Measurements from ENCODE around the gene CDR2L.

The CDR2L gene

DNA sequence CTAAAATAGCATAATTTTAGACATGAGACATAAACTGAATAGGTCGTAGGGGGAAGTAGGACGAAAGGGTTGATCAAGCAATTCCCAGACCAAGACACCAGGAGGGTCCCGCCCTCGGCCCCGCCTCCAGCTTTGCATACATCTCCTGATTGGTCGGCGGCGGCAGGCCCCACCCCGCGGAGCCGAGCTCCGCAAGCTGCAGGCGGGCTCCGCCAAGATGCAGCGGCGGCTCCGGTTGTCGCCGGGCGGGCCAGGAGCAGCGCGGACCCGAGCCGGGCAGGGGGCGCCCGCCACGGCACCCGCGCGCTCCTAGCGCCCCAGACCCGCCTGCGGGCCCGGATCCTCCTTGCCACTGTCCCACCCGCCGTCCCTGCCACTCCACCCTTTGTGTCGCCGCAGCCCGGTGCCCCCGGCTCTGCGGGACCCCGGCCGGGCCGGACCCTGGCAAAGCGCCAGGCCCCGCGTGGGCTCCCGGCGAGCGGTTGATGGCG is at the start of gene CDR2L:
TSS of gene CDR2L (plus strand) at position 215 of the 491 bp plus-strand sequence. CDS start 412 bp downstream, outside the sequence.
- DNase-seq, result peak; percentile 85 to 96

DNA sequence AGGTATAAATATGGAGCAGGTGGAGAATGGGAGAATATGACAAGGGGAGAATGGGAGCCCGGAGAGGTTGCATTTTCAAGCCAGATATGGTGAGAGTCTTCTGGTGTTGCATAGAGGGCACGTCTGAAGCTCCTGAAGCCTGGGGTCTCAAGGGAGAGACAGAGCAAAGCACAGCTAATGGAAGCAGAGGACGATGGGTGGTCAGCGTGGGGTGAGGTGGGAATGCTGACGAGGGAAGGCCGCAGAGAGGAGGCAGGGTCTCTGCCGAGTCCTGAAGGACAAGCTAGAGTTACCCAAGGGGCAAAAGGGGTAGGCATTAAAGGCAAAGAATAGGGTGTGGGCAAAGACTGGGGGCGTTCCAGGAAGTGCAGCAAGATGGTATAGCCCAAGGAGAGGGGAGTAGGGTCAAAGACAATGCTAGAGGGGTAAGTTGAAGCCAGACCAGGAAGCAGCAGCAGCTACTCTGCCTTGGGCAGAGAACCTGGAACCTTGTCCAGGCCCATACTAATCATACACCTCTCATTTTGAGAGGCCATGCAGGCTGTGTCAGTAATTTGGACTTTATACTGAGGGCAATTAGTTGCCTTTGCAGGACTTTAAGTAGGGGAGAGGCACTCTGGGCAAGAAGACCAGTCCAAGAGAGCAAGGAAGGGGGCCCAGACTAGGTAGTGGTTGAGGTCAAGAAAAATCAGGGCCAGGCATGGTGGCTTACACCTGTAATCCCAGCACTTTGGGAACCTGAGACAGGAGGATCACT is 49.1 kb upstream of the CDR2L start:
- DNase-seq, result no peak

DNA sequence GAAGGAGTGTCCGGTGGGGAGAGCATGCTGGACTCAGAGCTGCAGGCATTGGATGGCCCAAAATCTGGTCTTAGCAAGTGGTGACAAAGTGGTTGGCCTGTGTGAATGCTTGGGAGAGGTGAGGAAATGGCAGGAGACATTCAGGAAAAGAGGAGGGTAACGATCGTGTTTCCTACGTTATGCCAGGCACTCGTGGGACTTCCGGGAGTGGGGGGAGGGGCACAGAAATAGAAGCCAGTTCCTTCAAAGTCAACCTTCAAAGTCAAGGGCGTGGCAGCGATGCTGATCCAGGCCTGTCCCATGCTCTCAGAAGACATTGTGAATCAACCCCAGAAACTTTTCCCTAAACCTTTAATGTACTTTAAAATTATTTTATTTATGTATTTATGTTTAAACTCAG is 47.9 kb upstream of the CDR2L start:
- DNase-seq, result no peak

DNA sequence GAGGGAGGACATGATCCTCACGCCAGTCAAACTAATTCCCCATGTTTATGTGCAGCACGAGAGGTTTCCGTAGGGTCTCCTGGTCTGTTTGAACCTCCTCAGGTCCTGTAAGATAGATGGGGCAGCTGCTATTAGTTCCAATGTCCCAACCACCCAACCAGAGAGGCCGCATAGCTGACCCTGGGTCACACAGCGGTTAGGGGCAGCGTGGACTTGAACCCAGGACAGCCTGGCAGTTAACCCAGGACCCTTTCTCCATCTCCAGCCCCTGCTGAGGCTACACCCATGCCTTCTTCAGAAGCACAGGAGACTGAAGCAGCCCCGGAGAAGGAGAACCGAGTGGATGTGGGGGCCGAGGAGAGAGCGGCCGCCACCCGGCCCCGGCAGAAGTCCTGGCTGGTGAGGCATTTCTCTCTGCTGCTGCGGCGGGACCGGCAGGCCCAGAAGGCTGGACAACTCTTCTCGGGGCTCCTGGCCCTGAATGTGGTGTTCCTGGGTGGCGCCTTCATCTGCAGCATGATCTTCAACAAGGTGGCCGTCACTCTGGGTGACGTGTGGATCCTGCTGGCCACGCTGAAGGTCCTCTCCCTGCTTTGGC is 46.2 kb upstream of the CDR2L start:
- DNase-seq, result no peak

DNA sequence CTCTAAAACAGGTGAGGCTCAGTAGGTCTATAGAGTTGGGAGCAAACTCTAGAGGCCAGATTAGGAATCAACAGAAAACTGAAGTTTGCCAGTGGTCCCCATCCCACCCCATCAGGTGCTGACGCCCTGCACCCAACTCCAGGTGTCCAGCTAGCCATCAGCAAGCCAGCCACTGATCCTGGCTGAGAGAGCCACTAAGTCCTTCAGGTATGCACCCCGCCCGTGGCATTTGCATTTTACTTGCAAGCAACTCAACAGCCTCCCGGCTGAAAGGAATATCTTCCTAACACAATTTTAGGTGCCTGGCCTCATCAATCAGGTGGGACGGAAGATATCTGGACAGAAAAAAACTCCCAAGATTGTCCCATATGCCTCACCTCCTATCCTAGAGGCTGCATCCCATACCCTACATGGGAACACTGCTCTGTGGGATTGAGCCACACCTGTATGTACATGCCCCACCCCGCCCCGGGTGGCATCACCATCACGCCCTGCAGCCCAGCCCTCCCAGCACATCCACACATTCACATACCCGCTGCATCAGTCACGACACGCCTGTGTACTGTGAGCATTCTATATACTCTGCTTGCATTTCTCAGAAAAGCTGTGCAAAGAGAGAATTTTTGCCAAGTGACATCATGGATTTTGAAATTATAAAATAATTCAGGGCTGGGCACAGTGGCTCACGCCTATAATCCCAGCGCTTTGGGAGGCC is 43.5 kb upstream of the CDR2L start:
- no peak for DNase-seq

DNA sequence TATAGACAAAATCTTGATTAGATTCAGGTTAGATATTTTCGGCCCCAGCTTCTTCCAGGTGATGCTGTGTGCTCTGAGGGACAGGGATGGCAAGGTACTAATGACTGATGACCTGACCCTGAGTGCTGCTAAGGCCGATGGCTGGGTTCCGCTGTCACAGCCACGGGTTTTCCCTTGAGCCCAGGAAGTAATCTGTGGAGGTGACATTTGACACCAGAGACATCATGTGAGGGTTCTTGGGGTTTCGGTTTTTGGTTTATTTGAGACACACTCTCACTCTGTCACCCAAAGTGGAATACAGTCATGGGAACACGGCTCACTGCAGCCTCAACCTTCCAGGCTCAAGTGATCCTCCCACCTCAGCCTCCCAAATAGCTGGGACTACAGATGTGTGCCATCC is 41.9 kb upstream of the CDR2L start:
- DNase-seq, result no peak

DNA sequence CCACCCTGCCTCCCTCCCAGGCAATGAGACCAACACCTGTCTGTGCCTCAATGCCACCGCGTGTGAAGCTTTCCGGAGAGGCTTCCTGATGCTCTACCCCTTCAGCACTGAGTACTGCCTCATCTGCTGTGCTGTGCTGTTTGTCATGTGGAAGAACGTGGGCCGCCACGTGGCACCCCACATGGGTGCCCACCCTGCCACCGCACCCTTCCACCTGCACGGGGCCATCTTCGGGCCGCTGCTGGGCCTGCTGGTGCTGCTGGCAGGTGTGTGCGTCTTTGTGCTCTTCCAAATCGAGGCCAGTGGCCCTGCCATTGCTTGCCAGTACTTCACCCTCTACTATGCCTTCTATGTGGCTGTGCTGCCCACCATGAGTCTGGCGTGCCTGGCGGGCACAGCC is 40.8 kb upstream of the CDR2L start:
- DNase-seq, result no peak

DNA sequence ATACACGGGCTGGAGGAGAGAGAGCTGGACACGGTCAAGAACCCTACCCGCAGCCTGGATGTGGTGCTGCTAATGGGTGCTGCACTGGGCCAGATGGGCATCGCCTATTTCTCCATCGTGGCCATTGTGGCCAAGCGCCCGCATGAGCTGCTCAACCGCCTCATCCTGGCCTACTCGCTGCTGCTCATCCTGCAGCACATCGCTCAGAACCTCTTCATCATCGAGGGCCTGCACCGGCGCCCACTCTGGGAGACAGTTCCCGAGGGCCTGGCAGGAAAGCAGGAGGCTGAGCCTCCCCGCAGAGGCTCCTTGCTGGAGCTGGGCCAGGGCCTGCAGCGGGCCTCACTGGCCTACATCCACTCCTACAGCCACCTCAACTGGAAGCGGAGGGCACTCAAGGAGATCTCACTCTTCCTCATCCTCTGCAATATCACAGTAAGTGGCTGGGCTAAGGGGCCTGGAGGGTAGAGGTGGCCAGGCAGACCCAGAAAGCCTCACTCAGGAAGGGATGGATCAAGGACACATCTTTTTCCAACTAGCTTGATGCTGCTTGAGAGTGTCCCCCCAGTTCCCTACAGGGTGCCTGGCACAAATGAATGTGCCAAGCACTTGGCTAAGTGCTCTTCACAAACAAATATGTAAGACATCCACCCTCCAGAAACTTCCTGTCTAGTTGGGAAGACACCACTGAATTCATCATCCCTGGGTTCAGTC is 40.2 kb upstream of the CDR2L start:
- DNase-seq, result no peak

DNA sequence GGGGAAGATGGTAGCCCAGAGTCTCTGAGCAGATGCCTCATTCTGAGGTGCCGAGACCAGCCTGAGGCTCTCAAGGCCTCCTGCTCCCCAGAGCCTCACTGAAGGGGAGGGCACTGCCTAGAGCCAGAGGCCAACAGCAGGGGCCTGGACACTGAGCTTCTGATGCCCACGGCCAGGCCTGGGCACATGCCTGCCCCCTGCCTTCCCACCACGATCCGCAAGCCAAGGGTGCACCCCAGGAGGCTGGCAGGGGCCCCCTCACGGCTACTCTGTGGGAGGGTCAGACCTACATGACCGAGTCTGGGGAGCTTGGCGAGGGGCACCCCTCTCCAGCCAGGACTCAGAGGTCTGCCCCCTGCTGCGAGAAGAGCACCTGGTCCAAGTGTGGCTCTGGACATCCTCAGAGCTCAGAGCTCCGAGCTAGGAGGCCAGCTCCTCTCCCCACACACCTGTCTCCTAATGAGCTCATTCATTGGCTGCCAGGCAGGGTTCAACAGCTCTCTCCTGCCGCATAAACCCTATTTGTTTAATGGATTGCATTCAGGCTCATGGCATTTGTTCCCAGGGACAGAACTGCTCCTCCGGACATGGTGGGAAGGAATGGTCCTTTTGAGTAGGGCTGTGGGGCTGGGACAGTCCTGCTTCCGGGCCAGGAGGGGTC is 37.8 kb upstream of the CDR2L start:
- DNase-seq, result no peak

DNA sequence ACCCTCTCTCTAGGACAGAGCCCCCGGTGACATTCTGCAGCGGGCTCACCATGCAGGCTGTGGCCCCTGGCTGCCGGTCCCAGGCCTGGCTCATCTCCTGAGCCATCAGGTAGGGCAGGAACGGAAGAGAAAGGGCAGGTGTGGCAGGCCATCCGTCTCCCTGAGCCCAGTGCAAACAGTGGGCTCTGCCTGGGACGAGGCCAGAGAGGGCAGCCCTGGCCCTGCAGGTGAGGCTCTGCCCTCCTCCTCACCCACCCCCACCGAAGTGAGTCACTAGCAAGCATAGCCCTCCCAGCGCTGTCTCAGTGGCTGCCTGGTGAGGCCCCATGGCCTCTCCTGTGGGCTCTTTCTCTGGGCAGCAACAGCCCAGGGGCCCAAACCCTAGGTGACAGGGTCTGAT is 37.2 kb upstream of the CDR2L start:
- no peak for DNase-seq

DNA sequence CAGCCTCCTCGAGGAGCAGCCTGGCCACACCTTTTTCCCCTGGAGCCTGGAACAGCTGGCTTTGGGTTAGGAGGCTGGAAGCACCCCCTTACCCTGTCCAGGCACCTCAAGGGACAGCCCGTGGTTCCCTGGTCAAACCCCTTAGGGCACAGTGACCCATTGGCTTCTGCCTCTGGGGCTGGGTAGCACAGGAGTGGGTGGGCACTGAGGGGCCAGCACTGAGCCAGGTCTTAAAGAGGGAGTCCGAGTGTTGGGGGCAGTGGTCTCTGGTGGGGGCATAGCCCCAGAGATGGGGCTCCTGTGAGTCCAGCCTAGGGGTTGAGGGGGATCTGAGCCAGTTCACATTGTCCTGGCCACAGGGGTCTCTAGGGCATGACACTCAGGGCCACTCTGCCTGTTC is 36.4 kb upstream of the CDR2L start:
- DNase-seq, result no peak

DNA sequence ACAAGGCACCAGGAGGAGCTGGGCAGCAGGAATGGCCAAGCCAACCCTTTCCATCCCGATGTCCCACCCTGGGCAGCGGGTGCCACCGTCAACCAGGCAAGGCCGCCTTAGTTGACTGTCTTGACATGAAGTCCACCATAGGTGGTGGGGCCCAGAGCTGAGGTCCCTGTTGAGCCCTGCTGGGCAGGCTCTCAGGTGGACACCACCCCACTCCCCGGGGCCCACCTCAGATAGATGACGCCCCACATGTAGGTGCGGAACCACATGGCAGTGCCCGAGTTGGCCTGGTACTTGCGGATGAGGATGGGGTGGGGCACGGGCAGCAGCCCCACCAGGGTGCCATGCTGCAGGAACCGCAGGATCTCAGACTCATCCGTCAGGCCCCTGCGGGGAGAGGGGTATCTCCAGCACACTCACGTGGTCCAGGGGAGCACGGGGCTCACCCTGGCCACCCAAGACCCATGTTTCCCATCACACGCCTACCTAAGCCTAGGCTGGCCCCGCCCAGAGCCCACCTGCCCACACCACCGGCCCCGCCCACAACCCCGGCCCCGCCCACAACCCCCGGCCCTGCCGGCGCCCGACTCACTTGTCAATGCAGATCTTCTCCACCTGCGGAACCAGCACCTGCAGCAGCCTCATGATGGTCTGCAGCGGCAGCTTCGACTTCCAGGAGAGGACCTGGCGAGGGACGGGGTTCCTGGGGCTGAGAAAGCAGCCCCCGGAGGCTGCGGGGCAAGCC is 35.6 kb upstream of the CDR2L start:
- no peak for DNase-seq

DNA sequence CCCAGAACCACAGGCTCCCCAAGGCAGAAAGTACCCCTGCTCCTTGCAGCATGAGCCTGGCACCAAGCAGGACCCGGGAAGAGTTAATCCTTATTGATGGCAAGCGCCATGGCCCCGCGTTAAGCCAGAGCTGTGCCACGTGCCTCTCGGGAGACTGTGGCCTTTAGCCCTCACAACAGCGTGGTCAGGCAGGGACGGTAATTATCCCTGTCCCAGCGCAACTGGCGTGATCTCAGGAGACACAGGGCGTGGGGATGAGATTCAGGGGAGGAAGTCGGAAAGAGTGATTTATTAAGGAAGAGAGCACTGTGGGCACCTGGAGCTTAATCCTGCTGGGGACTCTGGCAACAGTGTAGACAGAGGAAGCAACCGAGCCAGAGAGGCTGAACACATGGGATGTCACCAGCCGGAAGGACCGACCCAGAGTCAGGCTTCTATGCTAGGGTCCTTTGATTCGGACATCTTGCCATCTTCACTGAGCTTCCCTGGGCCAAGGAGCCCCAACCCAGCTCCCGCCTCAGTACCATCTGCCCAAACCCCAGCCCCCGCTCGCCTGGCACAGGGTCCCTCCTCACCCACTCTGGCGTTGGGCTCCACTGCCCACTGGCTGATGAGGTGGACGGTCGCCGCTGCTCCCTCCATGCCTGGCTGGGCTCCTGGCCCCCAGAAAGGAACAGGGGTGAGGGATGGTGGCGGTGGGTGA is 34.9 kb upstream of the CDR2L start:
- DNase-seq, result no peak

DNA sequence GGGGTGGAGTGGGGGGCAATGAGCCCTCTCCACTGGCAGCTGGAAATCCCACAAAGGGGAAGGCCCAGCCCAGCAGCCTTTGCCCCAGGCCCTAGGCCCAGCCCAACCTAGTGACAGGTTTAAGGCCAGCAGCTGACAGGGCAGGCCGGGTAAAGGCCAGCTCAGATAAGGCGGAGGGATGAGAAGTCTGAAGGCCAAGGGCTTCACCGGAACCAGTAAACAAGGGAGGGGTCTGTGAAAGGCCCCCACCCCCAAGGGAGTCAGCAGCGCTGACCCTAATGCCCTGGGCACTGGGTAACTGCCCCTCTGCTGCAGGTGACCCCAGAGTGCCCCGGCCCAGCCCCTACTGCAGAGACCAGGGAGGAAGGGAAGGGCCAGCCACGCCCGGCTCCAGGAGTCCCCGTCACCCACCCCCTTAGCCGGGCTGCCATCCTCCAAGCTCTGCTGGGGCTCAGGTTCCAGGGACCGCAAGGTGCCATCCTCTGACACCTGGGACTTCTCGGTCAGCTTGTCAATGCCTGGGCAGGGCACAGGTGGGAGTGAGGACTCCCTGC is 34.2 kb upstream of the CDR2L start:
- no peak for DNase-seq

DNA sequence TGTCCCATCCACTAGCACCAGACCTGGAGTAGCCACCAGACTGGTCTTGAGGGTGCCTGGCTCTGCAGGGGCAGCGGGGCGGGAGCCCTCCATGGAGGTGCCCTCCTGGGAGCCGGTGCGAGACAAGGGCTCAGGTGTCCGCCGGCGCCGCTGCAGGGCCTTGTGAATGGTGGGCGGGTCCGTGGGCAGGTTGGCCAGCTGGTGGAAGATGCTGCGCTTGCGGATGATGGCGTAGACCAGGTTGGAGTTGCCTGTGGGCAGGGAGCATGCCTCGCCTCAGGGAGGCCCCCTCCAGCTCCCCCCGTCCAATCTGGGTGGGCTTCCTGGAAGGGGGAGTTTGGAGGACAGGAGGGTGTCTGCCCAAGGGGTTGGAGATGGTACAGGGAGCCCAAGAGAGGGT is 33.3 kb upstream of the CDR2L start:
- no peak for DNase-seq

DNA sequence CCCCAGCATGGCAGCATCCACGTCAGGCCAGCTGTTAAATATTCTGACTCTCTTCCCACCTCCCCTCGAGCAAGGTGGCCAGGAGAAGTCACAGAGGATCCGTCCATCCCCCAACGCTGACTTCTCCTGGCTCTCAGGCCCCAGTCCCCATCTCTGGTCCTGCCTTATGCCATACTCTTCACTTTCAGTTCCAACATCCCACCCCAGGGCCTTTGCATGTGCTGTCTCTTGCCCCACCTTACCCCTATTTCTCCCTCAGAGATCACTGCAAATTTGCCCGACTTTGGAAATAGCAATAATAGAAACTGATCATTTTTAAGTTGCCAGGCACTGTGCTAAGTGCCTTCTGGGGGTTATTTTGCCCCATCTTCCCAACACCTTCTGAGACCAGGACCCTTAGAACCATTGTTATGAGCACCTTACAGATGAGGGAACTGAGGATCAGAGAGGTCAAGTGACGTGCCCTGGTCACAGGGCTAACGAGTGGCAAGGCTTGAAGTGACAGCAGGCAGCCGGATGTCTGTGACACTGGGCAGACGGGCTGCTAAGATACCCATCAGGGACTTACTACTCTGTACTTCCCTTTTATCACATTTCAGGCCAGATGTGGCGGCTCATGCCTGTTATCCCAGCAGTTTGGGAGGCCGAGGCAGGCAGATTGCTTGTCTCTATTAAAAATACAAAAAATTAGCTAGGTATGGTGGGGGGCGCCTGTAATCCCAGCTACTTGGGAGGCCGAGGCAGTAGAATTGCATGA is 32.6 kb upstream of the CDR2L start:
- DNase-seq, result no peak

DNA sequence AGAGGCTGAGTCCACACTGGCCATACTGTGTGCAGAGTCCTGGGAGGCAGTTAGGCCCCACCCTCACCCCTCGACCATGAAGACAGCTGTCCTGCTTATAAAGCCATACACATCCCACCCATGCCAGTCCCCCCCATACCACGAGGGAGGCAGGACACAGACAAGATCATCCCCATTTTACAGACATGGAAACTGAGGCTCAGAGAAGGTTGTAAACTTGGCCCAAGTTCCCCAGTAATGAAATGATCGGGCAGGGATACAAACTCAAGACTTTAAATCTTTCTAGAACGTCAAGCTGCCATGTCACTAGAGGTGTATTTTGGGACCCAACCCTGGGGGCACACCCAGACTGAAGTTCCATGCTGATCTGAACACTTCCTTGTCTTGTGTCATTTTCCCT is 31.3 kb upstream of the CDR2L start:
- DNase-seq, result no peak

DNA sequence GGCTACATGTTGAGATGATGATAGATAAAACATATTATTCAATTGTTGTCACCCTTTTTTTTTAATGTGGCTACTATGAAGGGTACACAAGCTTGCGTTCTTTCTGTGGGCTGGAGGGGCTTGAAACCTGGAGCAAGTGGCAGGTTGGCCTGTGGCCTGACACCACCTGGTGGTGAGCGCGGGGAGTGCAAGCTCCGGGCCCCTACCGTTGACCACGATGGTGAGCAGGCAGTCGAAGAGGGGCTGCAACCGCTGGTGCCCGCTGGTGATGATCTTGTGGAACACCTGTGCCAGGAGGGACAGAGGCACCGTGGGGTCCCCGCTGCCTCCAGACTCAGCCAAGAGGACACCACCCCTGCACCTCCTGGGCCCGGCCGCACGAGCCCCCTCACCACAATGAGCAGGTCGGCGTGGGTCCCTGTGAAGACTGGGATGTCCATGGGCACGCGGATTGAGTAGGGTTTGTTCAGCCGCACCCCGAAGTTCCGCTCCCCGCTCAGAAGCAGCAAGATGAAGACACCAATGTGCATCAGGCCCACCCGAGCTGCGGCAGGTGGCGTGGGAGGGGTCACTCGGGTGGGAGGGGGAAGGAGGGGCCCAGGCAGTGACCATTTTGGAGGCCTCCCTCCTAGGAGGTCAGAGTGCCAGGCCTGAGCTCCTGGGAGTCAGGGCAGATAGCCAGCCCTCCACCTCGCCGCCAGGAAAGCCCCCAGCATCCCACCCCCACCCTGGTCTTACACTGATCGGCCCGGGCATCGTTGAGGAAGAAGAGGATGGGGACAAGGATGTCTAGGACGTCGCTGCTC is 29.3 kb upstream of the CDR2L start:
- peak; percentile 26 to 79 for DNase-seq

DNA sequence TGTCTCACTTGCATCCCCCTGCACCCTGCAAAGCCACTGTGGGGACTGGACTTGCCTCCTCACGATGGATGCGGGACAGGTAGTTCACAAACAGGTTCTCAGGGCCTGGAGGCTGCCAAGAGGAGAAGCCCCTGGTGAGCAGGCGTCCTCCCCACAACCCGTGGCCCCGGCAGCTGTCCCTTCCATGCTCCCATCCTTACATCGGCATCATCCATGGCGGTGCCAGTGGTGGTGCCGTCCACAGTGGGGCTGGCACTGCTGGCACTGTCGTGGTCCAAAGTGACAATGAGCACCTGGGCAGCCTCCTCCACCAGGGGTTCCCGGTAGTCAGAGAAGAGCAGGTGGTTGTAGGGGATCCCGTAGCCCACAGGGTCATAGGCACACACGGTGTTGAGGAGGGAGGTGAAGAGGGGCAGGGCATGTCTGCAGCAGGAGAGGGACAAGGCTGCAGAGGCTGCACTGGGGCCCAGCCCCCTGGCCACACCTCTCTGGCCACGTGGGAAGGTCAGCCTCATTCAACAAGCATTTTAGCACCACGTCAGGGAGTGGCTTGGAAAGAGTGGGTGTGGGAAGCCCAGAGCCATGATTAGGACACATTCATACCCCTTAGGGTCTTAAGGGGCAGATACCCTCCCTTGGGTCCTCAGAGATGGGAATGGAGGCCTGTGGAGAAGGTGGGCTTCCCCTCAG is 27.5 kb upstream of the CDR2L start:
- no peak for DNase-seq

Data from NCI-H446 (cell line).